Measurements from ENCODE around the gene BARHL2. TPM values are rescaled to one million over a fixed set of nuclear protein-coding genes. Genes with fewer than 3 reads are reported as not detected.

BARHL2 gene
- total and polyA plus RNA-seq, 2 experiments from 2014 or later, result not detected

GRCh38 chr1:90687747-90688146, 29.4 kb downstream of the BARHL2 start:
- Histone ChIP-seq H3K9me3 (ENCODE audit: low read depth) (no peaks in the 10 kb centered on the region), H3K27me3 (peaks cover 4% of the 10 kb centered on the region), H3K36me3 (no peaks in the 10 kb centered on the region), H3K4me3 (no peak overlapping the region), H3K4me1 (ENCODE audit: low read depth) (no peaks in the 10 kb centered on the region), H3K27ac (no peak overlapping the region)
- no peak for DNase-seq (ENCODE audit: low read depth in 1 of 2, low spot score in 1 of 2)
- TF ChIP-seq, protein P1, sequence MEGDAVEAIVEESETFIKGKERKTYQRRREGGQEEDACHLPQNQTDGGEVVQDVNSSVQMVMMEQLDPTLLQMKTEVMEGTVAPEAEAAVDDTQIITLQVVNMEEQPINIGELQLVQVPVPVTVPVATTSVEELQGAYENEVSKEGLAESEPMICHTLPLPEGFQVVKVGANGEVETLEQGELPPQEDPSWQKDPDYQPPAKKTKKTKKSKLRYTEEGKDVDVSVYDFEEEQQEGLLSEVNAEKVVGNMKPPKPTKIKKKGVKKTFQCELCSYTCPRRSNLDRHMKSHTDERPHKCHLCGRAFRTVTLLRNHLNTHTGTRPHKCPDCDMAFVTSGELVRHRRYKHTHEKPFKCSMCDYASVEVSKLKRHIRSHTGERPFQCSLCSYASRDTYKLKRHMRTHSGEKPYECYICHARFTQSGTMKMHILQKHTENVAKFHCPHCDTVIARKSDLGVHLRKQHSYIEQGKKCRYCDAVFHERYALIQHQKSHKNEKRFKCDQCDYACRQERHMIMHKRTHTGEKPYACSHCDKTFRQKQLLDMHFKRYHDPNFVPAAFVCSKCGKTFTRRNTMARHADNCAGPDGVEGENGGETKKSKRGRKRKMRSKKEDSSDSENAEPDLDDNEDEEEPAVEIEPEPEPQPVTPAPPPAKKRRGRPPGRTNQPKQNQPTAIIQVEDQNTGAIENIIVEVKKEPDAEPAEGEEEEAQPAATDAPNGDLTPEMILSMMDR (IDR thresholded peaks at IDR 0.05; ENCODE audit: low read depth, low read length), result no peak

DNA sequence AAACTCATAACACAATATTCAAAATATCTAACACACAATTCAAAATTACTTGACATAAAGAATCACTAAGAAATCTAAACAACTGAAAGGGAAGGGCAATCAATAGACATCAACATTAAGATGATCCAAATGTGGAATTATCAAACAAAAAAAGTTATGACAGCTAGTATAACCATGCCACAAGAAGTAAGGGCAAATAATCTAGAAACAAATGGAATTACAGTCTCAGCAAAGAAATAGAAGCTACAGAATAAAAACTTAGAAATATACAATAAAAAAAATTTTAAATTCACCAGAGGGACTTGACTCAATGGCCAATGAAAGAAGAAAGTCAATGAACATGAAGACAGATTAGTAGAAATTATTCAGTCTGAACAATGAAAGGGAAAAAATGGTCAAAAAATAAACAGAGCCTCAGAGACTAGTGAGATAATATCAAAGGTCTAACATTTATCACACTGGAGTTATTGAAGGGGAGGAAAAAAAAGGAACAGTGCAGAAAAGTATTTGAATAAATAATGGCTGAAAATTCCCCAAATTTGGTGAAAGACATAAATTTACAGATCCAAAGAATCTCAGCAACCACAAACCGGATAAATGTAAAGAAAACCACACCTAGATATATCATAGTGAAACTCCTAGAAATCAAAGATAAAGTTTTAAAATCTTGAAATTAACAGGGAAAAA, 41.8 kb downstream of the BARHL2 start:
- no peaks in the 10 kb centered on the region for H3K36me3 ChIP-seq
- H3K4me1 ChIP-seq (ENCODE audit: low read depth), result no peaks in the 10 kb centered on the region
- H3K27me3 ChIP-seq, result no peaks in the 10 kb centered on the region
- no peak overlapping the region for H3K27ac ChIP-seq
- H3K4me3 ChIP-seq, result no peak overlapping the region
- TF ChIP-seq, protein P1 (IDR thresholded peaks at IDR 0.05; ENCODE audit: low read depth, low read length), result no peak
- no peaks in the 10 kb centered on the region for H3K9me3 ChIP-seq (ENCODE audit: low read depth)
- no peak for DNase-seq (ENCODE audit: low read depth in 1 of 2, low spot score in 1 of 2)

GRCh38 chr1:90671741-90672140, 45.4 kb downstream of the BARHL2 start:
- TF ChIP-seq, protein P1 (IDR thresholded peaks at IDR 0.05; ENCODE audit: low read depth, low read length), result no peak
- no peak overlapping the region for H3K4me3 ChIP-seq
- H3K36me3 ChIP-seq, result no peaks in the 10 kb centered on the region
- H3K4me1 ChIP-seq (ENCODE audit: low read depth), result no peaks in the 10 kb centered on the region
- H3K27ac ChIP-seq, result no peak overlapping the region
- no peaks in the 10 kb centered on the region for H3K27me3 ChIP-seq
- H3K9me3 ChIP-seq (ENCODE audit: low read depth), result no peaks in the 10 kb centered on the region
- DNase-seq (ENCODE audit: low read depth in 1 of 2, low spot score in 1 of 2), result no peak

DNA sequence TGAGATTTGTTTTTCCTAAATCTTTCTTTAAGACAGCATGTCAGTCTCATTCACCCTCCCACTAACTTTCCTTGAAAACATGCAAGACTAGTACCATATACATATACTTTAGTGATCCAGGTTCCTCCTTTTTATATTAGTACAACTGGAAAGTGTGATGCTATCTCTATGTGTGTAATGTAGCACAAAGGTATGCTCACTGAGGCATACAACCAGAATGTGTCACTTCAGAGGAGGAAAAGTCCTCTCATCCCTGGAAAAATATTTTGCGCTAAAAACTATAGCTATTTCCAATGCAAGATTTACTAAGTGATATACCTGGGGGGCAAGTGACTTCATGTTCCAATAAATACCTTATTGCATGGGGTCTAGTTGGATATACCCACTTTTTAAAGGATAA, 45.9 kb downstream of the BARHL2 start:
- TF ChIP-seq, protein P1 (IDR thresholded peaks at IDR 0.05; ENCODE audit: low read depth, low read length), result no peak
- Histone ChIP-seq H3K4me1 (ENCODE audit: low read depth) (no peaks in the 10 kb centered on the region), H3K9me3 (ENCODE audit: low read depth) (no peaks in the 10 kb centered on the region), H3K27me3 (no peaks in the 10 kb centered on the region), H3K4me3 (no peak overlapping the region), H3K36me3 (no peaks in the 10 kb centered on the region), H3K27ac (no peak overlapping the region)
- no peak for DNase-seq (ENCODE audit: low read depth in 1 of 2, low spot score in 1 of 2)

Measured in cardiac muscle cell (in vitro differentiated cells and primary cell).